ENCODE data around the gene BACH2.

The BACH2 gene

GRCh38 chr6:89966913-89967312 is 329.7 kb downstream of the BACH2 start:
- TF ChIP-seq, protein P1, sequence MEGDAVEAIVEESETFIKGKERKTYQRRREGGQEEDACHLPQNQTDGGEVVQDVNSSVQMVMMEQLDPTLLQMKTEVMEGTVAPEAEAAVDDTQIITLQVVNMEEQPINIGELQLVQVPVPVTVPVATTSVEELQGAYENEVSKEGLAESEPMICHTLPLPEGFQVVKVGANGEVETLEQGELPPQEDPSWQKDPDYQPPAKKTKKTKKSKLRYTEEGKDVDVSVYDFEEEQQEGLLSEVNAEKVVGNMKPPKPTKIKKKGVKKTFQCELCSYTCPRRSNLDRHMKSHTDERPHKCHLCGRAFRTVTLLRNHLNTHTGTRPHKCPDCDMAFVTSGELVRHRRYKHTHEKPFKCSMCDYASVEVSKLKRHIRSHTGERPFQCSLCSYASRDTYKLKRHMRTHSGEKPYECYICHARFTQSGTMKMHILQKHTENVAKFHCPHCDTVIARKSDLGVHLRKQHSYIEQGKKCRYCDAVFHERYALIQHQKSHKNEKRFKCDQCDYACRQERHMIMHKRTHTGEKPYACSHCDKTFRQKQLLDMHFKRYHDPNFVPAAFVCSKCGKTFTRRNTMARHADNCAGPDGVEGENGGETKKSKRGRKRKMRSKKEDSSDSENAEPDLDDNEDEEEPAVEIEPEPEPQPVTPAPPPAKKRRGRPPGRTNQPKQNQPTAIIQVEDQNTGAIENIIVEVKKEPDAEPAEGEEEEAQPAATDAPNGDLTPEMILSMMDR (IDR thresholded peaks at IDR 0.05; ENCODE audit: borderline replicate concordance, insufficient read depth, low read depth, low read length): no peak
- H3K4me3 ChIP-seq (ENCODE audit: low read depth, low read length): no peak overlapping the region

GRCh38 chr6:89966228-89966544 is 330.5 kb downstream of the BACH2 start:
- H3K4me3 ChIP-seq (ENCODE audit: low read depth, low read length): no peak overlapping the region
- TF ChIP-seq, protein P1 (IDR thresholded peaks at IDR 0.05; ENCODE audit: borderline replicate concordance, insufficient read depth, low read depth, low read length): no peak

DNA sequence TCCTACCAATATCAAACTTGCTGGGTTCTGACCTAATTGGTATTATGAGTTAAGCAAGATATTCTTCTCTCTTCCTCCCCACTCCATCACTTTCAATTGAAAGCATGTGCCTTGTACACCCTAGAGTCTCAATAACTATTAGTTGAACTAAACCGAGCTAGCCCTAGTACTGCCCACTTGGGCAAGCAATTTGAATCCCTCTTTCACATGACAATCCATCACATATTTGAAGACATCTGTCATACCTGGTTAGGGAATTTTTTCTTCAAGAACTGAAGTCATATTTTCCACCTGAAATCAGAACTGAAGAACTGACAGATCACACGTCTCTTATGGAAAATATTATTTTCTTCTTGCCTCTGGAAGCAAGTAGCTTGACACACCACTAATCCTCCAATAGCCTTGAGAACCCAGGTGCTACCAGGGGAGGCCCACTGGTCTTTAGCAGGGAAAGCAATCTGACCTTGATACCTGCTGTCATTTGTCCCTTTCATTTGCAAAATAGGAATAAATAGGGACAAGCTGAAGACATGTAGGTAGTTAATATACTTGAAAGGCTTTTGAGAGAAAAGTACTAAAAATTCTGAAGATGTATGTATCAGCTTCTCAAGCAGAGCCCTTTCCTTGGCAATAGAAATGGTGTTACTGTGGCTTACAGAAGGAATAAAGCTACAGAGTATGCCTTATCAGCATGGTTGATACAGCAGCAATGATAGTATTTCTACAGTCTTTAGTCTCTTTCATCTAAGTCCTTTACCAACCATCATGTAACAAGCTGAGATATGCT is 331.0 kb downstream of the BACH2 start:
- H3K4me3 ChIP-seq (ENCODE audit: low read depth, low read length): no peak overlapping the region
- TF ChIP-seq, protein P1 (IDR thresholded peaks at IDR 0.05; ENCODE audit: borderline replicate concordance, insufficient read depth, low read depth, low read length): no peak

DNA sequence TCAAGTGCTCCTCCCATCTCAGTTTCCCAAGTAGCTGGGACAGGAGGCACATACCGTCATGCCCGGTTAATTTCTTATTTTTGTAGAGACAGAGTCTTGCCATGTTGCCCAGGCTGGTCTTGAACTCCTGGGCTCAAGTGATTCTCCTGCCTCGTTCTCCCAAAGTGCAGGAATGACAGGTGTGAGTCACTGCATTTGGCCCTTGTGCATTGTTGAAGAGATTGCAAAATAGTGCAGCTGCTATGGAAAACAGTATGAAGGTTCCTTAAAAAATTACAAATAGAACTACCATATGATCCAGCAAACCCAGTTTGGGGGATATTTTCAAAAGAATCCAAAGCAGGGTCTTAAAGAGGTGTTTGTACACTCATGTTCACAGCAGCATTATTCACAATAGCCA is 333.3 kb downstream of the BACH2 start:
- TF ChIP-seq, protein P1 (IDR thresholded peaks at IDR 0.05; ENCODE audit: borderline replicate concordance, insufficient read depth, low read depth, low read length): no peak
- no peak overlapping the region for H3K4me3 ChIP-seq (ENCODE audit: low read depth, low read length)

DNA sequence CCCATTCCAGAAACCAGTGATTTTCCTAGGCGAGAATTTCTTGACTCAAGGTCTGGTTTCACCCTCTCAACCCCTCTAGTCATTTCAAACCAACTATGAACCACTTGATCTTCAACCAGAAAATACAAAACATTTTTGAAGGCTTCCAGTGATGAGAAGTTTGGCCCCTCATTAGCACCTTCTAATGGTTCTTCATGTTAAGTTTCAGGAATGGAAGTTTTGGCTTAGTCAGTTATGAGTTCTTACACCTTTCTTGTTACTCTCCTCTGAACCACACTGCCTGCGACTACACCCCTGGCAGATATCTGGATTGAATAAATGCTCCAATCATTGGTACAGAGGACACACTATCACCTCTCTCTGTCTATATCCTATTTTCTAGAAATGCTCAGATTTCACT is 335.2 kb downstream of the BACH2 start:
- no peak overlapping the region for H3K4me3 ChIP-seq (ENCODE audit: low read depth, low read length)
- TF ChIP-seq, protein P1 (IDR thresholded peaks at IDR 0.05; ENCODE audit: borderline replicate concordance, insufficient read depth, low read depth, low read length): no peak

GRCh38 chr6:89959883-89960282 is 336.8 kb downstream of the BACH2 start:
- H3K4me3 ChIP-seq (ENCODE audit: low read depth, low read length): no peak overlapping the region
- TF ChIP-seq, protein P1 (IDR thresholded peaks at IDR 0.05; ENCODE audit: borderline replicate concordance, insufficient read depth, low read depth, low read length): no peak

DNA sequence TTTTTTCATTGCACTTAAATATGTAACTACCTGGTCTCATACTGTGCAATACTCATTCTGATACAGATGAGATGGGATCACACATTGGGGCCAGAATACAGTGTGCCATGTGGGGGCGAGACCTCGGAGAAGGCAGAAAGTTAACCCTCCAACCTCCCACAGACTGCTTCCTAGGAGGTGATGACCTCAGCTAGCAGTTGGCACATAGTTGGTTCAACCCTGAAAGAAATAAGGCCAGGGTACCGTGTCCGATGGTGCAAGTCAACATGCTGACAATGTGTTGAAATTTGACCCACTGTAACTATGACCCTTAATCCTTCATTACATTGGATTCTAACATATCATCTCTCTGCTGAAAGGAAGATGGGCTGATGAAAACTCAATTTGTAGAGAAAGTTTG is 340.5 kb downstream of the BACH2 start:
- H3K4me3 ChIP-seq (ENCODE audit: low read depth, low read length): no peak overlapping the region
- TF ChIP-seq, protein P1 (IDR thresholded peaks at IDR 0.05; ENCODE audit: borderline replicate concordance, insufficient read depth, low read depth, low read length): no peak

Data from GM12875 (cell line).